HuH-7.5 (cell line): Measurements from ENCODE around the gene KIF26A.

Experiments
- DNase-seq: peaks from one replicate; pipeline ENCODE4 v3.0.0; 2011; ENCODE audit warnings: low spot score

Gene KIF26A

DNA sequence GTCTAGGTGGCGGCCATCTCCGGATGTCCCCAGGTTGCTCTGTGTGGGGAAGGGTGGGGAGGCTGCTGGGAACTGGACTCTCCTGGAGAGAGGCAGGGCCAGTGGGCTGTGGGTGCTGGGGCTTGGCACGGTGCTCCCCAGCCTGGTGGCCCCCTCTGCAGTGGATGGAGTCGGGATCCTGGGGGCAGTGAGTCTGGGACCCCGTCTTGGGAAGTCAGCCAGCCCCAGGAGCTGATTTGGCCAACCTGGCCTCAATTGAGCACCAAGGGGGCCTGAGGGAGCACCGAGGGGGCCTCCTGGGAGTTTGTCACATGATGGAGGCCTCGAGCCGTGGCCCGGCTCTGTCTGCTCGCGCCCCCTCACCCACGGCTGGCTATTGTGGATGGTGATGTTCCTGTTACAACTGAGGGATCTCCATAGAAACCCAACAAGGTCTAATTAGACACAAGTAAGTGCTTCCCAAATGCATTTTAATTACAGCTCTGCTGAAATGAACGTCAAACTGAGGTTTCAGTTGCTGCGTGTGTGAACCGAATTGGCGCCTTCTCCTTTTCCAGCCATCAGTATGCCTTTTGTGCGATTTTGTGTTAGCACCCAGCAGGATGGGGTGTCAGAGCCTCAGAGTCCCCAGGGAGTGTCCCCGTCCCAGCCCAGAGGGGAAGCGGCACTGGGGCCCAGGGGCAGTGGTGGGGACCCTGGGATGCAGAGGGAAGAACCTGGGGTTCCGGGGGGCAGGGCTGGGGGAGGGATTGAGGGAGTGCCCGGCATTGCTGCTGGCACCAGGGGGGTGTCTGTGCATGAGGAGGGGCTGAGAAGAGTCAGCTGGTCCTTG, 71.8 kb downstream of the KIF26A start:
- no peak for DNase-seq

DNA sequence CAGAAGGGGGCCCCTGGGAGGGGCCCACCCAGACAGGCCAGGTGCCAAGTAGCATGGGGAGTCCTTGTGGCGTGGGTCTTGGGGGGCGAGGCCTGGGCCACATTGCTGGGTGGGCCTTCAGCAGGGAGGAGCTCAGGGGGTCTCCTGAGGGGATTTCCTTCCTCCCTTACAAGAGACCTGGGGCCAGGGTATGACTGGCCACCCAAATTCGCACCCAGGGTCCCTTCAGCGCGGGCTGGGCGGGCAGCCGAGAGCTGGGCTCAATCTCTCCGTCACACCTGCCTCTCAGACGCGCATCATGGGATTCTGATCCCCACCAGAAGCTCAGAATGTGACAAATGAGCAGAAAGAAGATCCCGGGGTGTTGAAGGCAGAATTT, 72.4 kb downstream of the KIF26A start:
- no peak for DNase-seq

DNA sequence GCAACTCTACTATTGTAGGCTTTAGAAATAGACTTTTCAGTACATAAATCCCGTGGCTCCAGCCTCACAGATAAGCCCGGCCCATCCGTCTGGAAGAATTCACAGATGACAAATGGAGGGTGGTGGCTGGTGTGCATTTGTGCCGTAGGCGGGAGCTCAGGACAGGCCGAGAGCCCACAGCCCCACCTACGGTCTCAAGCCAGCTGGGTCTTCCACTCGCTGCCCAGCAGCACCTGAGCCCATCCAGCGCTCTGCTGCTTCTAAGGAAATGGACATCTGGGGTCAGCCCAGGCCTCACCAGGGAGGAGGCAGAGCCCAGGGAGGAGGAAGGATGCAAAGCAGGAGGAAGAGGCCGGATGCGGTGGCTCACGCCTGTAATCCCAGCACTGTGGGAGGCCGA, 72.8 kb downstream of the KIF26A start:
- DNase-seq, result no peak

DNA sequence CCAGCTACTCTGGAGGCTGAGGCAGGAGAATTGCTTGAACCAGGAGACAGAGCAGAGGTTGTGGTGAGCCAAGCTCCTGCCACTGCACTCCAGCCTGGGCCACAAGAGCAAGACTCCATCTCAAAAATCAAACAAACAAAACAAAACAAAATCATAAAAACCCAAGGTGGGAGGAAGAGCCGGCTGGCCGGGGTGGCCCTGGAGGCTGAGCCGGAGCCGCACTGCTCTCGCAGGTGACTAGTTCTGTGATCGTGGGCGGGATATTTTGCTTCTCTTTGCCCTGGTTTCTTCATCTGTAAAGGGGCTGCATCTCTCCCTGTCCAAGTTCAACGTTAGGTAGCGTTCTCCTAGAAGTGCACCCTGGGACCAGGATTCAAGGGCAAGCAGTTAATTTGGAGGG, 73.4 kb downstream of the KIF26A start:
- DNase-seq, result no peak

DNA sequence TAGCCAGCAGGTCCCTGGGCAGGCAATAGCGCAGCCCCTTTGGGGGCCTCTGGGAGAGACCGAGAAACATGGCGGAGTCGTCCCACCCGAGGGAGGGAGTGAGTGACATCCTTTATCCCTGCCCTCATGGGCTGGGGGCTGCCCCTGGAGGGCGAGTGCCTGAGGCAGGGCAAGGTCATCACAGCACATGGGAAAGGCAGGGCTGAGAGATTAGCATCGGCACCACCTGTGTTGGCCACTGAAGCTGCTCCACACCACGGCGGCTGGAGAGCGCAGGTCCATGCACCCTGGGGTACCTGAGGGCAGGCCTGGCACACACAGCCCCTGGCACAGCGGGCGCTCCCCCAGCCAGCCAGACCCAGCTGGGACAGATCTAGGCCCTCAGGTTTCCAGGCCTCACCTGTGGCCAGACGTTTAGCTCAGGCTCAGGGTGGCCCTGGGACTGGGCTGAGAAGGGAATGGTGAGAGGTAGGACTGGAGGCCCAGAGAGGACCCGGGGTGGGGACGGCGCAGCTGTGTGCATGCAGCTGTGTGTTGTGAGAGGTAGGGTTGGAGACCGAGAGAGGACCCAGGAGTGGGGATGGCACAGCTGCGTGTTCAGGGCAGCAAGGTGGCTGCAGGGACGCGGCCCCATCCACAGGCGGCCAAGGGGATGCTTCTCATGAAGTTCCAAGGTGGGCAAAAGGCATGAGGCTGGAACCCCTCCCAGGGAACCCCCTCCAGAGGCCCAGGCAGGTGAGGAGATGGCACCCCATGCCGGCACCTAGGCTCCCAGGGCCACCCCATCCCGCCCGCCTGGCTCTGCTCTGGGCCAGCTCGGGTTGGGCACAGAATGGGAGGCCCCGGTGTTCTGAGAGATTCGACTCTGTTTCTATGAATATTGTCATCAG, 74.1 kb downstream of the KIF26A start:
- DNase-seq, result no peak

DNA sequence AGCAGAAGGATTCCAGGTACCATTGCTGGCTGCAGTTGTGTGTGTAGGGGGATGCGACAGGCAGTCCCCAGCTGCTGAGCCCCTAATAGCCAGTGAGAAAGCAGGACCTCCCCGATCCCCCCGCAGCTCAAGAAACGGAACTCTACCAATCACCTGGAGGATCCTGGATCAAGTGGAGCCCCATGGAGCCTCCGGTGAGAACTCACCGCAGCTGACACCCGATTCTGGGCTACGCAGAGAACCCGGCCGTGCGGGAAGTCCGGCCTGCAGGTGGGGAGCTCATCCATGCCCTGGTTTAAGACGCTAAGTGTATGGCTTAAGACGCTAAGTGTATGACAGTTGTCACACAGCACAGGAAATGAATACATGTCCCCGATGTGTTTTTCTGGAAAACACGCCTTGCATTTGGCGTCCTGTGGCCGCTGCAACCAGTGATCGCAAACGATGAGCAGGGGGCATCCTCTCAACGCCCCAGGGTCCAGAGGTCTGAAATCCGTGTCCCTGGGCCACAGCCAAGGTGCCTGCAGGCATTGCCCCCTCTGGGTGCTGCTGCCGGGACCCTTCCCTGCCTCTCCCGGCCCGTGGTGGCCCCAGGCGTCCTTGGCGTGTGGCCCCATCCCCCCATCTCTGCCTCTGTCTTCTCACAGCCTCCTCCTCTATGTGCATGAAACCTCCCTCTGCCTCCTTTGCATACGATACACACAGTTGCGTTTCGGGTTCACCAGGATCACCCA, 75.1 kb downstream of the KIF26A start:
- DNase-seq, result no peak

DNA sequence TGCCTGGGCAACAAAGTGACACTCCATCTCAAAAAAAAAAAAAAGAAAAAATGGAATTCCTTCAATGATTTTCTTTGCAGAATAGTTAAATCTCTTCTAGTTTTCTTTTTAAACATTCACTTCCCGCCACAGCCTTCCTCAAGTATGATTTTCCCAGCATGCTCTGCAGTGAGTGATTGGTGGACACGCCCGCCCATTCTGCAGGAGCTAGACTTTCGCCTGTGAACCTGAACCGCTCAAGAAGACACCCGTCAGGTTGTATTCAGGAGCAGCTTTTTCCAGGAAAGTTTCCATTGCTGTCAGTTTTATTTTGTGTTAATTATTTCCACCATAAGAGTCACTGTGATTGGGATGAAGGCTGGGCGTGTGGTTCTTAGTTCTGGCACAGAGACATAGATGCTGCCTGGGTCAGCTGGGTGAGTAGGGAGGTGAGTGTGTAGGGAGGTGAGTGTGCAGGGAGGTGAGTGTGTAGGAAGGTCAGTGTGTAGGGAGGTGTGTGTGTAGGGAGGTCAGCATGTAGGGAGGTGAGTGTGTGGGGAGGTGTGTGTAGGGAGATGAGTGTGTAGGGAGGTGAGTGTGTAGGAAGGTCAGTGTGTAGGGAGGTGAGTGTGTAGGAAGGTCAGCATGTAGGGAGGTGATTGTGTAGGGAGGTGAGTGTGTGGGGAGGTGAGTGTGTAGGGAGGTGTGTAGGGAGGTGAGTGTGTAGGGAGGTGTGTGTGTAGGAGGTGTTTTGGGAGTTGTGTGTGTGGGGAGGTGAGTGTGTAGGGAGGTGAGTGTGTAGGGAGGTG, 76.2 kb downstream of the KIF26A start:
- DNase-seq, result no peak

DNA sequence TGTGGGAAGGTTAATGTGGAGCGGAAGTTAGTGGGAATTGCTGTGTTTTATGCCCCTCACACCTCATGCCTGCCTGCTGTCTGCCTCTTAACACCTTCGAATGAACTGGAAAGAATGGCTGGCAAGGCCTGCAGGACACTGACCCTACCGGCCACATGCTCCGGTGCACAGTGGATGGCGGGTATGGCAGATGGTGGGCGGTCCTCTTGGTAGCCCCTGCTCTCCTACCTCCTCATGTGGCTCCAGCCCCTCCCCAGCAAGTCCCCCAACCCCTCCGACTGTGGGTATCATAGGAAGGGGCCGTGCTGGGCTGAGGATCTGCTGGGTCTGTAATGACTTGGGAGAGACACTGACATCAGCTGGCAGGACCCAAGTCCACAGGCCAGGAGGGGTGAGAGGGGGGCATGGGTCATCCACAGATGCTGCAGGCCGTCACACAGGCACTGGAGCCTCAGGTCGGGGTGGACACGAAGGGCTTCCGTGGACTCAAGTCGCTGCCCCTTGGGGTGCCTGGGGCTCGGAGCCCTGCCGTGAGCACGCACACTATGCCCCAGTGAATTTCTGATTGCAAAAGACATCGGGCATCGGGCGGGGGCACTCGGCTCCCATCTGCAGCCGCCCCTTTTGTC, 77.4 kb downstream of the KIF26A start:
- no peak for DNase-seq

DNA sequence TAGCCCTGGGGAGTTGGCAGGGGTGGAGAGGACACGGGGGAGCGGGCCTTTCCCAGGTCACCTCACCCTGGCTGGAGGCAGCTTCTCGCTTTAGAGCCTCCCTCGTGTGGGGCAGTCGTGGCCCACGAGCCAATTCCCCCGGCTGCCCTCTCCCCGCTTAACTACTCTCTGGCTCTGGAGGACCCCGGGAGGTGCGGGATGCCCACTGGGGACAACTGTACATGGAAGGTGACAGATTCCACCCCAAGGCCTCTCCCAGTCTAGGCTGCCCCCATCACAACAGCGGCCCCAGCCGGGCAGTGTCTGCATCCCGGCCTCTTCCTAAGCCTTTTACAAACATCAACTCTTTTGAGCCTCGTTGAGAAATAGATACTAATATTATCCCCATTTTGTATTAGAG, 78.1 kb downstream of the KIF26A start:
- DNase-seq, result no peak

DNA sequence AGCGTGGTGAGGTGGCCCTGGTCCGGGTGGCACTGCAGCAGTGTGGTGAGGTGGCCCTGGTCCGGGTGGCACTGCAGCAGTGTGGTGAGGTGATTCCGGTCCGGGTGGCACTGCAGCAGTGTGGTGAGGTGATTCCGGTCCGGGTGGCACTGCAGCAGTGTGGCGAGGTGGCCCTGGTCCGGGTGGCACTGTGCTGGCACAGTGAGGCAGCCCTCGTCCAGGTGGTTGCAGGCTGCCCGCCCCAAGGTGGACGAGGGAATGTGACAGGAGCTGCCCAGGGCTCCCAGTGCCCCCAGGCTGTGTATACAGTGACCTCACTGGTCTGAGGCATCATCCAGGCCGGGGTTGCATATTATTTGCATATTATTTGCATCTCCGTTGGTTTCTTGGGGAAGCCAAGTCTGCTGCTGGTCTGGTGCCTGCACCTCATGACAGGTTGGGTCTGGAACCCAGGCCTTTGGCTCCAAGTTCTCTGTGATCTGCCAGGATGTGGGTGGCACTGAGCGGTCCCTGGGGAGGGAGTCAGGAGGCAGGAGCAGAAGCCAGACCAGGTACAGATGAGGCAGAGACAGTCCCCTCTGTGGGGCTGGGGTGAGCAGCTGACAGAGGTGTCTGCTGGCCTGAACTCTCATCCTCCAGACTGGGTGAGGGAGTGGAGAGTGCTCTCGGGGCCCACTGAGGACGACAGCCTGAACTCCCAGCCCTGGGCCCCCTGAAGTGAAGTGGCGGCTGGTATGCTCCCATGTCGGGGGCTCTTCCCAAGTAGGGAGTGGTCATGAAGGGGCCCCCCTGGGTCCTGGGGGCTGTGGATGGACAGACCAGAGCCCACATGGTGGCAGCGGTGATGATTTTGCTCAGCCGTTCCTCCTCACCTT, 79.3 kb downstream of the KIF26A start:
- no peak for DNase-seq

DNA sequence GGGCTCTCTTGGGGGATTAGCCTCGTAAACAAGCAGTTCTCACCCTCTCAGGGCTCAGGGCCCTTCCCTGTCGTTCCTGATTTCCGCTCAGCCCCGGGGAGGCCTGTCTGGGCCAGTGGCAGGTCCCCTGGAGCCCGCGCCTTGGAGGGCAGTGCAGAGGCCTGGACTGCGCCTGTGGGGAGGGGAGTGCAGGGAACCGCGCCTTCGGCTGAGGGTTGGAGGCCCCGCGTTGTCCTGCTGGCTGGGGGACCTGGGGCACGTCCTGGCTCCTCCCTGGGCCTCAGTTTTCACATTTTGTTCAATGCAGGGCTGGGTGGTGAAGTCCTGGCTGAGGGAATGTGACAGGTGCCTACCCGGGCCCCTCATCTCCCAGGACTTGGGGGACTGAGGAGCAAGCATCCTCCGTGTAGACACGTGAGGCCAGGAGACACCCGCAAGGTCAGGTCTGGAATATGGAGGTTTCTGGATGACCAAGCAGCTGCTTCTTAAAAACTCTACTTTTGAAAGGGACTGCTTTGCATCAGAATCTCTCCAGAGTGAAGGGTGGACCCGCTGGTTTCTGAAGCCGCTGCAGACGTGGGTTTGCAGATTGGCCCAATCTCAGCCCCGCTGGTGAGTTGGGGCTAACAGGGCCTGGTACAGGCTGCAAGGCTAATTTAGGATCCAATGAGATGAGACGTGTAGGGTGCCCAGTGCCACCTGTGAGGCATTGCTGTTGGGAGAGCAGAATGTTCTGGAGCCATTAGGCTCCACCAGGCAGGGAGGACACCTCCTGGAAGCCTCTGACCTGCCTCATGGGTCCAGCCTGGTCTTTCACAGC, 80.2 kb downstream of the KIF26A start:
- DNase-seq, result no peak

DNA sequence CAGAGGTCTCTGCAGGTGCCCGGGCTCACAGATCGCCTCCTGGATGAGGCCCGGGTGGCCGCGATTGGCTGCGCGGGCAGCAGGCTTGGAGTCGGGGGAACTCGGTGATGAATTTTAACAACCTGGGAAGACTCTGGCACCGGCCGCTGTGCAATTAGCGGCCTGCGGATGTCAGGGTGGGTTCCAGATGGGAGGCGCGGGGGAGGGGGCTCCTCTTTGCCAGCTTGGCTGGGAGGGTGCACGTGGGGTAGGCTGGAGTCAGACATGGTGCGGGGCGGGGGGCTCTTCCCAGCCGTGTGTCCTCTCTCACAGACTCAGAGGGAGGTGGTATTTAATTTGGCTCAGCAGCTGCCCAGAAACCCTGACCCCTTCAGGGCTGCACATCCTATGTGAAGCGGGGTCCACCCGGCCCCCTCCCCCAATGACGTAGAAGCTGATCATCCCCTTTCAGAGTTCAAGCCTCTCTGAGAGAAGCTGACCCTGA, 81.4 kb downstream of the KIF26A start:
- no peak for DNase-seq

DNA sequence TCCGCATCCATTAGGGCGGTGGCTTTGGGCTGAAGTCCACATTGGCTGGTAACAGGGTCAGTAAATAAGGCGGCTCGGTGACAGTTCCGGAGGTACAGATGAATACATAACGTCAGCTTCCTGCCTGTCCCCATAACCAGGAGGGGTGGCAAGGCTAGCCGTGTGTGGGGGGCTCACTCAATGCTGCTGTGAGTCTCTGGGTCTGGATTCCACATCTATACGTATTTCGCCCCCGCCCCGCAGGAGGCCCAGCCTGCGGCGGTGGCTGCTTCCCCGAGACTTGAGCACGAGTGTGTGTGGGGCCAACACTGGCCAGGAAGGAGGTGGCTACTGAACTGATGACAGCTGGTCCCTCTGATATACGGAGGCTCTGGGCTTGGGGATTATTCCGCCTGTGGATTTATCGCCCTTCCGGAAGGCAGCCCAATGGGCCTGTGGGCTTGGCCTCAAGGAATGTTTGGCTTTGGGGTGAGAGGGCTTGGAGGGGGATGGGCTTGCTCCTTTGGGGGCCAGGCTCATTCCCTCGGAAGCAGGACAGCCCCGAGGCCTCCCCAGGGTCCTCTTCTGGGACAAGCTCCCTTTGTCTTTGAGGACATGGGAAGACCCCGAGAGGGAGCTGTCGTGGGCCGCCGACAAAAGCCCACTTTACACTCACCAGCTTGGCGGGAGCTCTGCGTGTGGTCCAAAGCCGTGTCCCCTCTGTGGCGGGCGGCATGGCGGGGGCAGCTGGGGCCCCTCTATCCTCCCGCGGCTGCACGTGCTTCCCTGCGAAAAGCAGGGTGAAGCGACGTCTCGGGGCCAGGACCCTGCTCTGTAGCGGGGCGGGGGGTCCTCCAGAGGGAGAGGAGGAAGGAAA, 82.1 kb downstream of the KIF26A start:
- no peak for DNase-seq

DNA sequence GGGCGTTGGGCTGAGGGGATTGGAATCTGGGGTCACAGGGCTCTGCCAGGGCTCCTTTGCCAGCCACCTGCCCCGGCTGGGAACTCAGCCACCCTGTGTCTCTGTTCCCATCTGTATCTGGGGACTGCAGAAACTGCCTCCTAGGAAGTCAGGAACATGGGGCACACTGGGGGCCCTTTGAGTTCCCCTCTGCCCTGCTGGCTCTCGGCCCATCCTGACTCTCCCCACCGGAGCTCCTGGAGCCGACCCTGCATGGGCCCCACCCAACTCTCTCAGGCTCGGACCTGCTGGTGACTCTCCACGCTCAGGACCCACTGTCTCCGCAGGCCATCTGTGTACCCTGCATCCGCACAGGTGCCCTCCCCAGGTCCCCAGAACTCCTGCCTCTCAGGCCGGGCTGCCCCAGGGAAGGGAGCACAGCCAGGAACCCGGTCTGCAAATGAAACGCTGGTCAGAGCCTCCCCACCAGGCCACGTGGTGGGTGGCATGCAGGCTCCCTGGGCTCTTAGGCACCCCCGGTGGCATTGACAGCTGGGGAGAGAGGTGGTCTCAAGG, 82.8 kb downstream of the KIF26A start:
- no peak for DNase-seq

DNA sequence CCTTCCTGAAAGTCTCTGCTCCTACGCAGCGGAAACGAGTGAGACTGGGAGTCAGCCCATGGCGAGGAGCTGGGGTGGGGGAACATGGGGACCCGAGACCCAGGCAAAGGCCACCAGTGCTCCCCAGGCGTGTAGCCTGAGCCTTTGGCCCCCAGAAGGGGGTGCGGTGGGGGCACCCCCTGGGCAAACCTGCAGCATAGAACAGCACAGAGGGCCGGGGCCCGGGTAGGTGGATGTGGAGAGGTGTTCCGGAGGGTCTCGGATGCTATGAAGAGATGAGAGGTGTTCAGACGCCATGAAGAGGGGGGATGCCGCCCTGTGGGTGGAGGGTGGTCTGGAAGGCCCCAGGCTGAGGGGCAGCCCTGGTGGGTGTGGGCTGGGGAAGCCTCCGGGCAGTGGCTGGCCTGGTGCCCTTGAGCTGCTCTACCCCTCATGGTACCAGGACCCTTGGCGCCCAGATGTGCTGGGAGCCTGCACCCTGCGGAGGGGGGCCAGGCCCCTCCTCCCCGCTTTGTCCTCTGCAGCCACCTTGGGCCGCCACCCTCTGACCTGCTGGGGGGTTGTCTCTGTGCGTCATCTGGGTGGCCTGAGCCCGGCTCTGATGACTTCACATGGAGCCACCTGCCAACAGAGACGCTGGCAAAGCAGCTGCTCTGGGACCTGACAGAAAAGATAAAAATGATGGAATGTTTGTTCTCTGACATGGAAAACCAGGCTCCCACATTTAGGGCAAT, 83.4 kb downstream of the KIF26A start:
- DNase-seq, result no peak

DNA sequence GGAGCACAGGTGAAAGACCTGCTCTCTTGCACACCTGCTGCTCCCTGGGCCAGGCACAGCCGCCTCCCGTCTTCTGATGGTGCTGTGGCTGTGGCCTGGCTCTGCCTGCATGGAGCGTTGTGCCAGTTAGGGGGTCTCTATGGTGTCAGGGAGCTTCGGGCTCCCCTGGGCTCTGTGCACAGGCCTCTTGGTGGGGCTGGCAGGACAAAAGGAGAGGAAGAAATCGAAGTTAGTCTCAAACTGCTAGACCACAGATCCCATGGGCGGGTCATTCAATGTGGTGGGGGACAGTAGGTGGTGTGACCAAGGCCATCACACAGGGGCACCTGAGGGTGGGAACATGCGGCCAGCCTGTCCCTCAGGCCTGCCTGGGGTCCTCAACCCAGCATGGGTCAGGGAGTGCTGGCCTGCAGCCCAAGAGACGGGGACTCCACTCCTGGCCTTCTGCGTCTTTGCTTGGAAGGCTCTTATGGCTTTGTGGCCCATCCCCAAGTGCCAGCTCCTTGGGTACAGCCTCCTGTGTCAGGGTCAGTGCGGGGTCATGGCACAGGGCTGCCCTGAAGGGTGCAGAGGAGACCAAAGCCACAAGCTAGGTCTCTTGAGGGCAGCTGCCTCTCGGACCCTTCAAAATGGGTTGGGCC, 84.1 kb downstream of the KIF26A start:
- DNase-seq, result no peak
